GM18517 (cell line): ENCODE measurements around the gene CACNA1C.

ENCODE experiments used
- ATAC-seq: cut with Tn5 transposase; IDR thresholded peaks from one replicate; pipeline ENCODE4 v1.9.1; 2021; ENCODE audit warnings: mild to moderate bottlenecking, moderate library complexity; ENCODE audit not compliant: unreplicated experiment

The CACNA1C gene

DNA sequence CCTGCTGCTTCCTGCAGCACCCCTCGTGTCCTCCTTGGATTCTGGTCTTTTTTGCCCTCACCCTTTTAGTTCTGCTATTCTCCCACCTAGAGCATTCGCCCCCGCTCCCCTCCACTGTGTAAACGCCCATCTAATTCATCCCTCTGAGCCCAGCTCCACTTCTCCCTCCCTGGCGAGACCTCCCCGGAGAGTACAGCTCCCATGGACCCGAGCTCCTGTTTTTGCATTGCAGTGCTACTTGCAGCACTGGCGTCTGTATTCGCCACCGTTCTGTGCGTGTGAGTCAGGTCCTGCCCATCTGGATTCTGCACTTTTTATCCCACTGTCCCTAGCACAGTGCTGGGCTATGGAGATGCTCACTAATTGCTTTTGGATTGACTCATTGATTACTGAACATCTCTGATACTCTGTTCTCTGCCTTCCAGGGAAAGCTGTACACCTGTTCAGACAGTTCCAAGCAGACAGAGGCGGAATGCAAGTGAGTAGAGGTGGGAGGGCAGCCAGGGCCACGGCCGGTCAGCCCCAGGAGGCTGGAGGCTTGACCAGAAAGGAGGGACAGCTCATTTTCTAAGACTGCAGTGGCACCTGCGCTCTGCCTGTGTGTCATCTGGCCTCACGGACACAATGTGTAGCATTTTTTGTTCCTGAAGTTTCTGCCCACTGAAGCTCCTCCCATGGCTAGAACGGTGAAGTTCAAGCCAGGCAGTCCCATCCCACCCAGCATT is 553.6 kb downstream of the CACNA1C start:
- ATAC-seq = no peak

- ATAC-seq = no peak
These were observed 555.3 kb downstream of the CACNA1C start for GRCh38 chr12:2607881-2608607.

GRCh38 chr12:2608608-2608945 is 555.8 kb downstream of the CACNA1C start:
- no peak for ATAC-seq

DNA sequence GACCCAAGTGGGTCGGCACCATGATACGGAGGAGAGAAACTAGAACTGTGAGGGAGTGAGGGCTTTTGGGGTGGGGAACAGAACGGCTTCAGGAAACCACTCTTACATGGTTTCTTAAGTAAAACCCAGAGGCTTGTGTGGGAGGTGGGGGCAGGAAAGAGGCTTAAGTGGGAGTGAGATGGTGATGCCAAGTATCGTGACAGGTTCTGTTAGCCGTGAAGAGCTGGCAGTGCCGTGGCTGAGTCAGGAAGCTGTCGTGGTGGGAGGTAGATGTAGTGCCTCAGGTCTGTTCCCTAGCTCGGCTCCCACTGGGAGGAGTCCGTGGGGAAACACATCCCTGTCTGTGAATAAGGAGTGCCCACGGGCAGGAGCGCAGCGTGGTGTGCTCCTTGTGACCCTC is 556.2 kb downstream of the CACNA1C start:
- ATAC-seq = no peak

GRCh38 chr12:2610358-2610757 is 557.6 kb downstream of the CACNA1C start:
- ATAC-seq = no peak

GRCh38 chr12:2613326-2614073 is 560.7 kb downstream of the CACNA1C start:
- no peak for ATAC-seq

DNA sequence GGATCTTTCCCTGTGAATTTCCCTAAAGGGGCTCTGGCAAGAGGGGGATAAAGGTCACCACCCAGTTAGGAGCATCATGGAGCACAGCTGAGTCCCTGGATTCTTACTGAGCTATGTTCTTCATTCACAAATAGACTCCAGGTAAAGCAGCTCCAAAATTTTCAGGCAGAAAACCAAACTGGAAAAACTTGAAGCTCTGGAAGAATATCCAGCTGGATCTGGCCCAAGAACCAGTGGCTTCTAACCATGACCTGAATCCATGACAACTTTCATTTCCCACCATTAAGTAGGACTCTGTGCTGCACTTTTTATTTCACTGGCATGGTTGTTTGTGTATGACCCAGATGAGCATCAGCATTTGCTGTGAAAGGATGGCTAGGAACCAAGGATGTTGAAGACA is 561.6 kb downstream of the CACNA1C start:
- ATAC-seq = no peak

DNA sequence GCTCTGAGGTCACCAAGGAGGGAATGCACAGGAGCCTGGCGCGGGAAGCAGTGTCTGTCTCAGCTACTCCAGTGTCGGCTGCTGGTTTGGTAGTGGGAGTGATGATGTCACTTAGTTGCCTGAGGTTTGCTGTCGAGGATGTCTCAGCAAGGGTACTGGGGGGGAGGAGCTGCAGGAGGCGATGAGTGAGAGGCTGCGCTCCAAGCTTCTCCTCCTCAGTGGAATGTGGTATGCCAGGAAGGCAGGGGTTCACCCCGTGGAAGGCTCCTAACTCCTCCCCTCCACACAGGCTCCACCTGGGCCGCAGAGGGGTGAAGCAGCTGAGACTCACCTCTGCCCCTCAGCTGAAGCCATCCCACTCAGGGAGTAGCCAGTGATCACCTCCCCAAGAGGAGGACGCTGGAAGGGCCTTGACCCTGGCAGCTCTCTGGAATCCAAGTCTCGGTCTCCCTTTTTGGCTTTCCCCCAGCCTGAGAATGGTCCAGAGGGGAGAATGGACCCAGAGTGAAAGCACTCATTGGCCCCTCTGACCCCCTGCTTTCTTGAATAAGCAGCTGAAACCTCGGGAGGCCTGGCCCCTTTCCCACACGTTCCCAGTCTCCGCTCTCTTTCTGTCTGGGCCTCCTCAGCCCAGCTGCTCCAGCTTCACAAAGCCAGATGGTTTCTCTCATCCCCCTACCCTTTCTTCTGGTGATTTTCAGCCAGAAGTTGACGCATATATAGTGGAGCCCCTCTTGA is 563.0 kb downstream of the CACNA1C start:
- no peak for ATAC-seq

GRCh38 chr12:2616763-2617162 is 564.0 kb downstream of the CACNA1C start:
- ATAC-seq = no peak

GRCh38 chr12:2617365-2617764 is 564.6 kb downstream of the CACNA1C start:
- ATAC-seq = no peak

GRCh38 chr12:2618291-2618995 is 565.7 kb downstream of the CACNA1C start:
- no peak for ATAC-seq

DNA sequence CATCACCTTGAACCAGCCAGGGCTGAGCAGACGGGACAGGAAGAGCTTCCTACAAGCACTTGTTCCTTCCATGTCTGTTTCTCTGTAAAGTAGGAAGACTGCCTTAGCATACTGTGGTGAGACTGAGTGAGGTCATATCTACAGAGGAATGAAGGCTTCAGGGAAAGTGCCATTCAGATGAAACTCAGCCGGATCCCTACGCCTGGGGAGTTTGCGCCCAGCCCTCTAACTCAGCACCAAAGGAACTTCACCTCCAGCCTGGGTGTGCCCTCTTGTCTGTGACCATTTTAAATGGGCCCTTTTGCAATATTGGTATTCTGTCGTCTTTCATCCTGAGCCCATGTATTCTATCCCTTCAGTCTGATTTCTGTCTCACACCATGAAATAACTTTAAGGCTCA is 566.3 kb downstream of the CACNA1C start:
- no peak for ATAC-seq

DNA sequence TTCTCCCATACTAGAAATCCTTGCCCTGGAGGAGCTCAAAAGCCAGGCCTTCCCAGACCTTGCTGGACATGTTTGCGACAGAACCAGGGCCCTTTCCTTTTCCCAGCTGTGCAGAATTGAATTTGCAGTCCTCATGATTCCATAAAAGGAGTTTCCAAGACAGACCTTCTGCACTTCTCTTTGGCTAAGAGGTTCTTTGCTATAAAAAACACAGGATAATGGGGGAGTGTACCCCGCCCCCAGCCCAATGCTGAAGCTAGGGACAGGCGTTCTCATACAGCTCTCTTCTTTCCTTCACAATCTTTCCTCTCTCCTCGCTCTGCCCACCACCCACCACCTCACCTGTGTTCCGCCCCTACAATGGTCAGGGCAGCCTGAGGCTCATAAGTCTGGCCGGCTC is 569.7 kb downstream of the CACNA1C start:
- ATAC-seq = no peak

DNA sequence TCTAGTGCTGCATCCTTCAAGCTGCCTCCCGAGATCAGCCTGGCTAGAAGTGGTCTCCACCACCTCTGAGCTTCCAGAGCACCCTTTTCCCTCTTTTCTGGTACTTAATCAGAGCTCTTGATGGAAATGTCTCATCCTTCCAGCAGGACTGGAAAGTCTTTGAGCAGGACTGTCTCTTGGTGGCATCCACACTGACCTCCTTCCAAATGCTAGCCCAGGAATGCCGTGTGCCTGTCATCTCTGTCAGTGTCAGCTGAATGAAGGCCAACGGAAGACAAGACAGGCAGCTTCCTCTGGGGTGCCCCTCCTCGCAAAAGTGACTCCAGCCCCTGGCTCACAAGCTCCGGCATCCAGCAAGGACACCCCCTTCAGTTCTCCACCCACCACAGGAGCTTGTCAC is 570.7 kb downstream of the CACNA1C start:
- ATAC-seq = no peak

- no peak for ATAC-seq
These were observed 571.9 kb downstream of the CACNA1C start for GRCh38 chr12:2624543-2625288.

DNA sequence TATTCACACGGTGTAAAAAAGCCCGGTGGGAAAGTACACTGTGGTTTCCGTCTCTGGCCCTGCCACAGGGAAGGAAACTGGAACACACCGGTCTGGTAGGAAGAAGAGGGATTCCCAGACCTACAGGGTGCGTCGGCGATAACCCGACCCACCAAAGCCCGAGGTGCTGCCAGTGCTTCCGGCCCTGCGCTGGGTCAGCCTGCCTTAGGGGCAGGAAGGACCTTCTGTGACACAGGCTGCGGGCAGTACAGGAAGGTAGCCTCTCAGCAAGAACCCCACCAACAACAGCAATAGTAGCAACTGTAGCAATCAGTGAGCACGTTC is 572.5 kb downstream of the CACNA1C start:
- no peak for ATAC-seq

GRCh38 chr12:2627076-2627834 is 574.5 kb downstream of the CACNA1C start:
- ATAC-seq = no peak

DNA sequence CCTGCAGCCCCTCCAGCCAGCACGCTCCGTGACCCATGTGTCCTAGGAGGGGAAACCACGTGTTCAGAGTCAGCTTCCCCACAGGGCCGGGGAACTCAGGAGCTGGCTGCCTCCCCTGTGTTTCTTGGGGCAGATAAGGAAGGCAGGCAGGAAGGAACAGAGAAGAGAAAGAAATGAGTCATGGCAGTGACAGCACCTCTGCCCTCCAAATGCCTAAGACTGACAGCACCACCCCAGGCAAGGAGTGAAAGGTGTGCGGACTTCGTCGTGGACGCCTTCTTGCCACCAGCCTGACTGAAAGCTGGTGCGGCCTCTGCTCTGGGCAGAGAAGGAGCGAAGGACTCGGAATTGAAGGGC is 575.0 kb downstream of the CACNA1C start:
- ATAC-seq = no peak

- ATAC-seq = no peak
These were observed 575.6 kb downstream of the CACNA1C start for GRCh38 chr12:2628401-2628800.
